Right lobe of liver (tissue), 6 donors: ENCODE results near the gene NAV2. TPM values are rescaled to one million over a fixed set of nuclear protein-coding genes. Genes with fewer than 3 reads are reported as not detected.

Experiments used
- ATAC-seq, 4 donors: fragments of 200-7000 bp; cut with Tn5 transposase; one replicate each; pipeline ENCODE4 v1.9.1; 2020; ENCODE audit warnings: mild to moderate bottlenecking in 4 of 4, moderate library complexity in 4 of 4
- DNase-seq, 3 donors: peaks; one replicate each; pipeline ENCODE4 v3.0.0-alpha.2; 2020
- H3K27ac ChIP-seq, 3 donors: fragments of 200-600 bp; one replicate each; pipeline ENCODE4 v1.8.0; 2022
- H3K27me3 ChIP-seq, 2 donors: fragments of 200-600 bp; one replicate each; pipeline ENCODE4 v1.8.0; 2022
- H3K36me3 ChIP-seq, 4 donors: fragments of 200-600 bp; sonication (generic) in 1 of 4; one replicate each; pipeline versions ENCODE4 v1.5.1 to v1.8.0; 2017 to 2022; ENCODE audit warnings: control low read depth in 1 of 4
- H3K4me1 ChIP-seq, 4 donors: fragments of 200-600 bp; sonication (generic) in 1 of 4; one replicate each; pipeline versions ENCODE4 v1.5.1 to v1.8.0; 2017 to 2022; ENCODE audit warnings: control low read depth in 1 of 4
- H3K4me3 ChIP-seq, 3 donors: fragments of 200-600 bp; one replicate each; pipeline ENCODE4 v1.8.0; 2022
- H3K9me3 ChIP-seq, 4 donors: fragments of 200-600 bp; sonication (generic) in 1 of 4; one replicate each; pipeline versions ENCODE4 v1.5.1 to v1.8.0; 2017 to 2022; ENCODE audit warnings: control low read depth in 1 of 4
- POLR2A ChIP-seq: fragments of 450-650 bp; IDR thresholded peaks from one replicate; pipeline ENCODE4 v1.6.1; 2017; ENCODE audit warnings: antibody characterized with exemption, mild to moderate bottlenecking
- WGBS: methylation state at CpG from one replicate; pipeline ENCODE4 v1.1.6; 2018; ENCODE audit warnings: low coverage, low lambda C conversion rate; ENCODE audit not compliant: insufficient coverage; ENCODE audit errors: missing lambda C conversion rate; 5-methylcytosine and 5-hydroxymethylcytosine counted together
- intact Hi-C, 2 donors: fragments of 100-400 bp; cut with DNase I; formaldehyde crosslinking; loops; one replicate each; pipeline versions ENCODE4 v1.11.2 to v1.14.1; 2022
- total RNA-seq, 6 experiments: library from RNA; depleted of rRNA in 2 of 6; stranded (reverse); fragments of >200 nt in 2 of 6; fragmentation: NEBNext Ultra II Directional in 3 of 6; extraction: Animal tissue kit (Norgen Biotek cat#: 25700) in 3 of 6; gene quantifications; one replicate each; pipeline versions ENCODE4 v1.1.0 to v1.2.4, GENCODE V29; 2016 to 2023
- TF ChIP-seq, protein P1 (sequence below), 4 donors: fragments of 200-600 bp in 3 of 4; fragments of 450-650 bp in 1 of 4; IDR thresholded peaks; one replicate each; pipeline versions ENCODE4 v1.5.1 to v1.8.0; 2016 to 2022; ENCODE audit warnings: antibody characterized with exemption in 4 of 4, mild to moderate bottlenecking in 2 of 4
- donor health status: DM: no; HTN: yes; CAD: no.
- donor health status: DM: no; HTN: no; CAD: no.
- donor health status: DM: no; HTN: no; CAD: no.
- donor health status: DM: no; HTN: yes; CAD: no.
- donor health status: DM: no; HTN: yes; CAD: no.

The NAV2 gene
- total RNA-seq, 6 experiments from 2014 or later, result 15.5 to 69.2 (median 37.1) TPM

DNA sequence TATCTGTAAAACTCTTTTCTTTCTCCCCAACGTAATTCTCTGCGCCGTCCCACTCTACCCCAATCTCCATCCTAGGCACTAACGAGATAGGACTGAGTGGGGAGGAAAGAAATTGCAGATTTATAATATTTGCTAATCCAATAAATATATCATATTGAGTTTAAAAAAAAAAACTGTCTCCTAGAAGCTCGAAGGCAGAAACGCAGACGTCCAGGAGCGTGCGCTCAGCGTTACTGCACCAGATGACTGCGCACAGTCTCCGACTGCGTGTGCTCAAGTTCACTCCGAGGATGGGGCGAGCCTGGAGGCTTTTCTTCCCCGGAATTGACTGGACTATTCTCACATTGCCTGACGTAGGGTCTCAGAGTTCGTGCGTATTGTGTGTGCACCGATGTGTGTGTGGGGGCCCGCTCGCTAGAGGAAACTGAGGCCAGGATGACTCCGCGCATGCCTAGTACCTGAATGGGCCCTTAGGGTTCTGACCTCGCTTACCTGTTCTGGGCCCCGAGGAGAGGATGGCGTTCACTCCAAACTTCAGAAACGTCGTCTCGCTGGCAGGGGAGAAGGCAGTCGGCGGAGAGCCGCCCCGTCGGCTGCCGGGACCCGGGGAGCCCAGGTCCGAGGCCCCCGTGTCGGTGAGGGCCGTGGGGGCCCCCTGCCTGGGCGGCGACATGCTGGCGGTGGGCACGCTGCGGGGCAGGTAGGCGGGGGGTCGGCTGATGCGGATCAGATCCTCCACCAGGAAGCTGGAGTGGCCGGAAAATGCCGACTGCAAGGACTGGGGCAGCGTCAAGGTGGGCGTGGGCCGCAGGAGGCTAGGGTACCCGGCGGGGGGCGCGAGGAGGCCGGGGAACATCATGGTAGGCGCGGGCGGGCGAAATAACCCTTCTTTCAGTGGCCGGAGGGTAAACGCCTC, 447.1 kb downstream of the NAV2 start:
- intact Hi-C loops, result no loop called here
- WGBS, result 7% methylated on average over 31 of the region's 65 CpGs

GRCh38 chr11:20160425-20161229, 448.0 kb downstream of the NAV2 start, which contains the start of gene DBX1:
TSS of gene DBX1 (minus strand) at chr11:20160475. CDS start at chr11:20160324, 151 bp downstream.
- ATAC-seq (no peak), DNase-seq (no peak)
- no peaks in the 10 kb centered on the region for H3K36me3 ChIP-seq
- H3K4me3 ChIP-seq, result no peak within 1 kb of the TSS
- H3K27ac ChIP-seq, result no peak within 1 kb of the TSS
- intact Hi-C loops, result no loop called here
- H3K27me3 ChIP-seq, result peaks cover 13 to 79% of the 10 kb centered on the region in 2 donors
- 7% methylated on average over 29 of the region's 30 CpGs for WGBS
- peaks cover 0 to 8% (median 3%) of the 10 kb centered on the region in 4 donors for H3K4me1 ChIP-seq
- no peaks in the 10 kb centered on the region for H3K9me3 ChIP-seq
- TF ChIP-seq POLR2A, result no peak
- TF ChIP-seq, protein P1, sequence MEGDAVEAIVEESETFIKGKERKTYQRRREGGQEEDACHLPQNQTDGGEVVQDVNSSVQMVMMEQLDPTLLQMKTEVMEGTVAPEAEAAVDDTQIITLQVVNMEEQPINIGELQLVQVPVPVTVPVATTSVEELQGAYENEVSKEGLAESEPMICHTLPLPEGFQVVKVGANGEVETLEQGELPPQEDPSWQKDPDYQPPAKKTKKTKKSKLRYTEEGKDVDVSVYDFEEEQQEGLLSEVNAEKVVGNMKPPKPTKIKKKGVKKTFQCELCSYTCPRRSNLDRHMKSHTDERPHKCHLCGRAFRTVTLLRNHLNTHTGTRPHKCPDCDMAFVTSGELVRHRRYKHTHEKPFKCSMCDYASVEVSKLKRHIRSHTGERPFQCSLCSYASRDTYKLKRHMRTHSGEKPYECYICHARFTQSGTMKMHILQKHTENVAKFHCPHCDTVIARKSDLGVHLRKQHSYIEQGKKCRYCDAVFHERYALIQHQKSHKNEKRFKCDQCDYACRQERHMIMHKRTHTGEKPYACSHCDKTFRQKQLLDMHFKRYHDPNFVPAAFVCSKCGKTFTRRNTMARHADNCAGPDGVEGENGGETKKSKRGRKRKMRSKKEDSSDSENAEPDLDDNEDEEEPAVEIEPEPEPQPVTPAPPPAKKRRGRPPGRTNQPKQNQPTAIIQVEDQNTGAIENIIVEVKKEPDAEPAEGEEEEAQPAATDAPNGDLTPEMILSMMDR (IDR thresholded peaks at IDR 0.05), result no peak

More for the DNA sequence above, 447.1 kb downstream of the NAV2 start:
- TF ChIP-seq, protein P1 (IDR thresholded peaks at IDR 0.05), result no peak
- TF ChIP-seq POLR2A, result no peak
- Histone ChIP-seq H3K4me1 (peaks cover 0 to 8% (median 3%) of the 10 kb centered on the region in 4 donors), H3K27ac (no peak overlapping the region), H3K36me3 (no peaks in the 10 kb centered on the region), H3K27me3 (peaks cover 13 to 73% of the 10 kb centered on the region in 2 donors), H3K4me3 (no peak overlapping the region), H3K9me3 (no peaks in the 10 kb centered on the region)
- DNase-seq, result no peak
- no peak for ATAC-seq

GRCh38 chr11:20161230-20161918, 448.7 kb downstream of the NAV2 start:
- H3K36me3 ChIP-seq, result no peaks in the 10 kb centered on the region
- H3K4me3 ChIP-seq, result no peak overlapping the region
- ATAC-seq (no peak), DNase-seq (no peak)
- peaks cover 0 to 8% (median 2%) of the 10 kb centered on the region in 4 donors for H3K4me1 ChIP-seq
- H3K27ac ChIP-seq, result no peak overlapping the region
- H3K27me3 ChIP-seq, result peaks cover 13 to 76% of the 10 kb centered on the region in 2 donors
- intact Hi-C loops, result no loop called here
- no peak for TF ChIP-seq POLR2A
- TF ChIP-seq, protein P1 (IDR thresholded peaks at IDR 0.05), result no peak
- under 1% methylated on average over 13 of the region's 29 CpGs for WGBS
- no peaks in the 10 kb centered on the region for H3K9me3 ChIP-seq
